Activated CD8-positive, alpha-beta memory T cell treated with anti-CD3 and anti-CD28 coated beads, Interleukin-2, amount 50 U/mL, for 4 hours (primary cell): ENCODE data around the gene CLIP4.

Experiments used
- DNase-seq: peaks from one replicate; pipeline ENCODE4 v3.0.0-alpha.2; 2020

Gene CLIP4

DNA sequence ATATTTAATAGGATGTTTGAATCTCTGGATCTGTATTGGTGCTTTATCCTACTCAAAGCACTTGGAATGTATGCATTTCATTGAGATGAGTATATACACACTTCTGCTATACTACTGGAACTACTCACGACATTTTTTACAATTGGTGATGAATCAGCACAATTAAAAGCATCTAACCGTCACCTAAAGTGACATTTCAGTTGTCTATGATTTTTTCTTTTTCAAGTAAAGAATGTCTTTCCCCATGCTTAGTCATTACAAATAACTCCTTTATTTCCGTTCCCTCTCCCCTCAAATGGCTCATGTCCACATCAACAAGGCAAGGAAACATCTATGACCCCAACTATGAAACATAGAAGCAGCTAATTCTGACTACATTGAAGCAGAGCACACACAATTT is 77.3 kb downstream of the CLIP4 start:
- DNase-seq = no peak

DNA sequence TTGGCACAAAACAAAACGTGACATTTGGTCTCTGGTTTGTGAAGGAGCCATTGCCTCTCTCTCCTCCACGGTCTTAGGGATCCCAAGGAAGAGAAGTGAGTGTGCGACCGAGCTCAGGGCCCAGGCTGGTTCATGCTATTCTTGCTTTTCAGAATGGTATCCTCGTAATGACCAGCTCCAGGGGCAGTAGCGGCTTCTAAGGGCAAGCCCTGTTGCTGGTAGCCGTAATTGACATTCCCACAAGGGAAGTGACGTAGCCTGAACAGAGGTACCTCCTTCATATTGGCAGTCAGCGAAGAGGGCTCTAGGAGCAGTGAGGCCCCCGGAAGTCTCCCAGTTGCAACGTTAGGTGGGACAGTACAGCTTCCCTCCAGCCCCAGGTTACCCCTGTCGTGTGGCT is 77.9 kb downstream of the CLIP4 start:
- DNase-seq = no peak

DNA sequence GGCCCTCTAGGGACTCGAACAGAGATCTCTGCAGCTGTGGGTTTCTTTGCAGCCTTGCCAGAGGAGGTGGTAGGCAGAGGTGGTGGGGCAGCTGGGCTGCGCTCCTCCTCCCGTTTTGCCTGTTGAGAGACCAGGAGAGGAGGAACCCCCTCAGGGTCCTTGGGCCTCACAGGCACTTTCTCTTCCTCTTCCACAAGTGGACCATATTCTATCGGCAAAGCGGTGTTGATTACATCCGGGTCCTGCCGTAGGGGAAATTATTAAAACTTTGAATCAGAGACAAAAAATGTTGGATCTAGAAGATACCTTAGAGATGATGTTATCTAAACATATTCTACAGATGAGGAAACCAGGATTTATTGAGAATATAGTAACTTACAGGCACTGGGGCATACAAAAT is 78.5 kb downstream of the CLIP4 start:
- DNase-seq = no peak

DNA sequence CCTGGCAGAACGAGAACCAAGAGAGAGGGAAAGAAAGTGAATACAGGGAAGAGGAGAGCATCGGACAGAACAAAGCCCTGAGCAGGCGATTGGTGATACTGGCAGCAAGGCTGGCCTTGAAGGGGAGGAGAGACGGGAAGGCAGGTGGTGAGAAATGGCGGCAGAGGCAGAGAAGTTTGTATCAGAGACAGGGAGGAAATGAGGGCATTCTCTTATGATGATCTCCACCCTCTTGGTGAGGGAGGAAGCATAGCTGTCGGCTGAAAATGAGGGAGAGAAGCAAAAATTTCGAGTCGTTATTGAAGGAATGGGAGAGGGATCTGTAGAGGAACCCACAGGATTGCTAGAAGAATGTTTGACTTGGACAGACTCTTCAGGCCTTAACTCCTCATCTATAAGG is 80.6 kb downstream of the CLIP4 start:
- DNase-seq = no peak

- peak; percentile 78 for DNase-seq
Measured at GRCh38 chr2:29196792-29197788, 81.9 kb downstream of the CLIP4 start.

DNA sequence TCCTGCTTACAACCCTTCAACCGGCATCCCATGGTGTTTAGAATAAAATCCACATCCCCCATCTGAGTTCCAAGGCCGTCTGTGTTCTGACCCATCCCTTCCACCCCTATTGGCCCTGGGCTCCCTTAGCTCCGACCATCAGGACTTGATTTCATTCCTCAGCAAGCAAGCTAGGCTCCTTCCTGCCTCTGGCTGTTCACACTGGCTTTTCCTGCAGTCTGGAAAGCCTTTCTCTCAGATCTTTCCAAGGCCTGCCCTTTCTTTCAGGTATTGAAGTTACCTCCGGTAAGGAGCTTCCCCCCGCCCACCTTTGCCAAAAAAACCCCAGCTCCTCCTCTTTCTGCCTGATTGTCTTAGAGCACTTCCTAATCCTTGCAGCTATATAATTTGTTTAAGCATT is 86.8 kb downstream of the CLIP4 start:
- DNase-seq = no peak

- DNase-seq = no peak
Measured at GRCh38 chr2:29202819-29203495, 87.7 kb downstream of the CLIP4 start.

DNA sequence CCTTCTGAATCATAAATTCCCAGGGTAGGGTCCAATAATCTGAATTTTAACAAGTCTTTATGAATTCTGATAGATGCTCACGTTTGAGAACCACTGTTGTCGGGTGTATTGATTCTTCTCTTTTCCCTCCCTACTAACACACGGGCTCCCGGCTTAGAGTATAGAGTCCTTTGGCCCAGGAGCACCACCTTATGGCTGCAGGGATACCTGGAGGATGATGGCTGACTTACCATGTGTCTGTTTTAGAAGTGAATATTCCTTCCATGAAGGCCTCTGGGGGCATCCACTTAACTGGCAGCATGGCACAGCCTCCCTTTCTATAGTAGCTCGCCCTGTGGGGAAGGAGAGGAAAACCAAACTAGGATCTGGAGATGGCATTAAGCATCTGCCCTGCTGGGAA is 91.7 kb downstream of the CLIP4 start:
- DNase-seq = no peak

DNA sequence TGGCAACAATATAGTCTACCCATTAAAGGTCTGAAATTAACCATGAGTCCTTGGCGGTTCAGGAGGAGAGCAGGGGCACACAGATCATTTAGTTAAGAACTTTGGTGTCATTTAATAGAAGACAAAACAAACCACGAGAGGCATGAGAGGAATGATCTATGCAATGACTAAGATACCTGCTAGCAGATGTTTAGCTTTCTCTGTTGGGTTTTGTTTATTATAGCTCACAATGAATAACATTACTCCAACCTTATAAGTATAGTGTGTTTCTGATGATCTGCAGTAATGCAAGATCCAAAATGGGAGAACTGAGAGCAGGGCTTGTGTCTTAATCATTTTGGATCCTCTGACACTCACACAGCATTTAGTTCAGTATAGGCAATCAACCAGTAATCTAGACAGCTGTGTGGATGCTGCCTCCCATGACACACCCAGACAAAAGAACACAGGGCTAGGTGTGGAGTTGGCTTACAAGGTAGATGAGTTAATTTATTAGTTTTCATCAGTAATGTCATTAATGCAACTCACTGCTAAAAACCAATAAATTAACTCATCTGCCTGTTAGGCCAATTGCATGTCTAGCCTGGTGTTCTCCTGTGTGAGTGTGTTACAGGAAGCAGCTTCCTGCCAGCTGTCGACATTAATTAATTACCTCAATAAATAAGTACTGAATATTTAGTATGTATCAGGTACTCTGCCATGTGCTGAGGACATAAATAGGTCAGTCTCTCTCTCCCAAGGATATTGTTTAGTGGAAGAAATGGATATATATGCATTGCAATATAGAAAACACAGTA is 92.3 kb downstream of the CLIP4 start:
- DNase-seq = no peak

DNA sequence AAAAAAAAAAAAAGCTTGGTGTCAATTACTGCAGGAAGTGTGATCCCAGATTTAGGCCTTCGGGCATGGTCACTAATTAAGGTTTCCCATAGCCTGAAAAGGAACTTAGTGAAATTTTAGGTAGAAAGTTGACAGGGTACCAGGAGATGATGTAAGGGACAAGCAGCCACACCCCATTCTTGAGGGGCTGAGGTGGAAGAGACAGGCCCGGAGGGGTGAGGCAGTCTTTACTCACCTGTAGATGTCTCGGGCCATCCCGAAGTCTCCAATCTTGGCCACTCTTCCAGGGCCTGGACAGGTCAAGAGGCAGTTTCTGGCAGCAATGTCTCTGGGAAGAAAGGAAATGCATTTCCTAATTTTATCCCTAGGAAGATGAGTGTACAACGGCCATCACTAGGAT is 94.3 kb downstream of the CLIP4 start:
- DNase-seq = no peak

DNA sequence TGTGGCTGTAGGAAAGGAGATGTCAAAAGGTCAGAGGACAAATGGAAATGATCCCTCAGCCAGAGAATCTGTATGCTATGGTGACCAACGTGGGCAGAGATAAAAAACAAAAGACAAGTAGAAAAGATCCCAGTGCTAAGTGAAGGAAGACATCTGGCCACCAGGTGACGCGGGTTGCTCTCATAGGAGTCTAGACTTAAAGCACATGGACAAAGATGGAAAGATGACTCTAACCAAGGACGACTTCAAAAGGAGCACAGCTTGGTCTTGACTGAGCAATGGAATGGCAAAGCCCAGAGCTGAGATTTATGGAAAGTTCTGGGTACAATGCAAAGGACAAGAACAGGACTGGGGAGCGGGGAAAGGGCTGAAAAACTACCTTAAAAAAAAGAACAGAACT is 96.8 kb downstream of the CLIP4 start:
- no peak for DNase-seq

GRCh38 chr2:29213888-29214291 is 98.7 kb downstream of the CLIP4 start:
- DNase-seq = no peak

GRCh38 chr2:29215073-29215472 is 99.9 kb downstream of the CLIP4 start:
- no peak for DNase-seq

DNA sequence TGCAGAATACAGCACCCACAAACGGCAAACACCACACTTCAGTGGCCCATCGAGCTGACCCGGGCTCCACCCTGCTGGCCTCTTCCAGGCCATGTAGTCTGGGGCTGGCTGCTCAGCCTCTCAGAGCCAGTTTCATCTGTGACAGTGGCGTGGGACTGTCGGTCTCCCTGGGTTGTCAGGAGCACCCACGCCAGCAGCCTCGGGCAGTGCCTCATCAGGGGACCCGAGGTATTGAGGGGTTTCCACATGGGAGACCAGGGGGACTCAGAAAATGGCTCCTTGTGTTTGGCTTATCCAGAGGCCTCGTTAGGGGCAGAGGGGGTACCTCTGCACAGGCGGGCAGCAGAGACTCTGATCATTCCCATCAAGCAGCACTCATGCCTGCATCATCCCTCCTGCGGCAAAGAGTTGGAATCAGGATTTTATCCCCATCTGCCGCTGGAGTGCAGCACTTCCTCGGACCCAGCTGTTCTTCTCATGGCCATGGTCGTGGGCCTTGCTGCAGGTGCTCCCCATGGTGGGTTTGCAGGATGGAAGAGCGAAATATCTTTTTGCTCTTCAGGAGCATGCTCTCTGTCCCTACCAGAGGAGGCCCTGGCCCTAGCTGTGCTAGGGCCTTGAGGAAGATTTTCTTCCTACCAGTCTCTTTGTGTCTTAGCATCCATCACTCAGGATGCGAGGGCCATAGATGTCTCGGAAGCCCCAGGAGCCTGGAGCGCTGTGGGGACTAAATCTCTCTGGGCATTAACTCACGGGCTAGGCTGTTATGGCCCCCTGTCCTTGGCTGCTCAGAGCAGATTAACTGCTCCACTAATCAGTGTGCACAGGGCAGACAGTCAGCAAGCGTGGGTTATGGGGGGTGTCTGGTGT is 100.8 kb downstream of the CLIP4 start:
- DNase-seq = no peak

DNA sequence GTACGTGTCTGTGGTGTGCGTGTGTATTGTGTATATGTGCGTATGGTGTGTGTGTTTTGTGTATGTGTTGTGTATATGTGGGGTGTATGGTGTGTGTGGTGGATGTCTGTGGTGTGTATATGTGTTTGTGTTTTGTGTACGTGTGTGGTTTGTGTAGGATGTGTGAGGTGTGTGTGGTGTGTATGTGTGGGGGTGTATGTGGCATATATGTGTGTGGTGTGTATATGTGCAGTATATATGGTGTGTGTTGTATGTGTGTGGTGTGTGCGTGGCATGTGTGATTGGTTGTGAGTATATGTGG is 101.3 kb downstream of the CLIP4 start:
- DNase-seq = no peak

- DNase-seq = no peak
Measured at GRCh38 chr2:29218071-29218470, 102.9 kb downstream of the CLIP4 start.

DNA sequence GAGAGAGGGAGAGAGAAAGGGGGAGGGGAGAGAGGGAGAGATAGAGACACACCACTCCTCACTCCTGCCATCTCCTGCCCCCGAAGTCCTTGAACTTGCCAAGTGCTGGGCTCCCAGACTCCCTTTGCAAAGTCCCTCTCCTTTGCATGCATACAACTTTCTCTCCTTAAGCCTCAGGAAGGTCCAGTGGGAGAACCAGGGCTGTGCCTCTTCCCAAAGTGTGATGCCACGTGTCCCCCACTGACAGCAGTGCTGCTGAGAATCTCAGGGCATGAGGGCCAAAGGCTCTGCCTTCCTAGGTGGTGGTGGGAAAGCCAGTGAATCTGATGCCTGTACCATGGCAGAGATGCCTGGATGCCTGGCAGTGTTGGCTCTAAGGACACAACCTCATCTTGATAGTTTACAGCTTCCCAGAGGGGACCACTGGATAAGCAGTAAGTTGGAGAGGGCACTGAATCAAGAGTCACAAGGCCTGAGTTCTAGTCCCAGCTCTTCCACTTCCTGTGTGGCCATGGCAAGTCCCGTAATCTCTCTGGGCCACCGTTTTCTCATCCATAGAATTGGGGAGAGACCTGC is 103.4 kb downstream of the CLIP4 start:
- no peak for DNase-seq

DNA sequence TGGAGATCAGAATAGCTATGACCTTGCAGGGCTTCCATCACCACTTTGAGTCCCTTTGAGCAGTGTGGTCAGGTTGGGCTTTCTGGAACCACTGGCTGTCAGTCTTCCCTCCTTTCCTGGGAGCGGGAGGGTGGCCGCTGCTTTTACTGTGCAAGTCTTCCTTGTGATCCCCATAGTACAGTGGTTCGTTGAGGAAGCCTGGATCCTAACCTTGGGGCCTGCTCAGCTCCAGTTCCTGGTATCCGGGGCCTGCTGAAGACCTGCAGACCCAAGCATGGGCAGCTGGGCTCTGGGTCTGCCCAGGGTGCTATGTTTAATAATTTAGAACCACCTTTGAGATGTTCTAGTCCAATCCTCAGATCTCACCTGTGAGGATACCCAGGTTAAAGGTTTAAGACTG is 104.2 kb downstream of the CLIP4 start:
- DNase-seq = no peak

DNA sequence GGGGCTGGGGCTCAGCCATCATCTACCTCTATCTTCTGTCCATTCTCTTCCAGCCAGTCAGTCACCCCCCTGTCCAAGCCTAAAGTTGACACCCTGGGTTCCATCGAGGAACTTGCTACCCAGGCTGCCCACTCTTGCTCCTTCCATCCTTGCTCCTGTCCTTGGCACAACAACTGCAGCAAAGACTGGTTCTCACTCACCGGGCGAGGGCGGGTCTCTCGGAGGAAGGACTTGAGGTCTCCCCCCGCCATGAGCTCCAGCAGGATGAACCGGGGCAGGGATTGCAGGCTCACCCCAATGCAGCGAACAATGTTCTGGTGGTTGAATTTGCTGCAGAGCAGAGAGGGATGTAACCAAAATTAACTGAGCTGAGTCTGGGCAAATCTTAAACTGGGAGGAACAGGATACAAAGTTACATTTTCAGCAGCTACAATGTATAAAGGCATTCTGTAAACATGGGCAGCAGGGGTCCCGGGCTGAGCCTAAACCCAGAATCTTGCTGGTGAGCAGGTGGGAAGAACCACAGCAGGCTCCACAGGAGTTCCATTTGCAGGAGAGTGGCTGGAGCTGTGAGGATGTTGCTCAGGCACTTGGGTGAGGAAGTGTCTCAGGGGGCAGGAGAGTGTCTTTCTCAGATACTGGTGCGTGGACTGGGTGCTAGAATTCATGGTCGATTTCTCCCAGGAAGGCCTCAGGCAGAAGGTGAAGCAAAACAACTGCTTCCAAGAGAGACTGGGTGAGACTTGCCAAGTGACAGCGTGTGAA is 105.5 kb downstream of the CLIP4 start:
- DNase-seq = no peak

DNA sequence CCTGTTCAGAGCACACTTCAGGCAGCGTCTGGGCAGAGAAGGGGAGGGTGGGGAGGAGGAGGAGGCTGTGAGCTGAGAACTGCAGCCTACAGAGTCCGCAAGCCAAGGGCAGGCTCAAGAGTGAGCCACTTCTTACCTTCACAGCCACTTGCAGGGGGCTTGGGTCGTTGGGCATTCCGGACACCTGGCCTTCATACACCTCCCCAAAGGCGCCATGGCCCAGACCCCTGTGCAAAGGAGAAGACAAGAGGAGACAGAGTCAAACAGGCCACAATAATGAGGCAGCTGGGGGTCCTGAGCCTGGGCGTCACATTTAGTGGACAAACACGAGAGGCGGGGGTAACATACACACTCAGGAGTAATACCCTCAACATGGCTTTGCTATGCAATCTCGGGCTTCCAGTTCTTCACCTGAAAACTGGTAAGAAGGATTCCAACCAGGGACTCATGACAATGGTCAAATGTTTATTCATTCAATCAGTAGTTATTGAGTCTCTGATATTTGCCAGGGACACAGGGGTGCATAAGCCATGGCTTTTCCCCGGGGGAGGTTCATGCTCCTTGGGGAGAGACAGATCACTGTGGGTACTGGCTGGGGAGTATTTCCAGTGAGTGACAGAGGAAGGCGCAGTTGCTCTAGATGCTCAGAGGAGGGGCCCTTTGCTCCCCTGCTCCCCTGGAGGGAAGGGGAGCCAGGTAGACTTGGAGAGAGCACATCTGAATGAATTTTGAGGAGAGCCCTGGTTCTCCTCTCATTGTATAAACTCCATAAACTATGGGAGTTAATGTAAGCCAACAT is 107.4 kb downstream of the CLIP4 start:
- no peak for DNase-seq

DNA sequence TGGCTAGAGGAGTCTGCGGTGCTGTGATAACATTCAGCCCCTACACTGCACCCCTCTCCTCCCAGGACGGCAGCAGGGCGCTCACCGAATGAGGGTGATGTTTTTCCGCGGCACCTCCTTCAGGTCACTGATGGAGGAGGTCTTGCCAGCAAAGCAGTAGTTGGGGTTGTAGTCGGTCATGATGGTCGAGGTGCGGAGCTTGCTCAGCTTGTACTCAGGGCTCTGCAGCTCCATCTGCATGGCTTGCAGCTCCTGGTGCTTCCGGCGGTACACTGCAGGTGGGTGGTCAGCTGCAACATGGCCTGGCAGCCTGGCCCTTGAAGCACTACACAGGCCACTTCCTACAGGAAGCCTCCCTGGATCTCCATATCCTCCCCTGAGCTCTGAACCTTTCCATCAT is 108.0 kb downstream of the CLIP4 start:
- DNase-seq = no peak
